GM12872 (cell line): ENCODE data around the gene SRSF1.

Source experiments
- CTCF ChIP-seq: IDR thresholded peaks from 3 replicates; pipeline ENCODE4 v1.5.1; 2011; ENCODE audit warnings: low read depth, mild to moderate bottlenecking, low read length, moderate library complexity; ENCODE audit not compliant: insufficient read depth

SRSF1 gene

GRCh38 chr17:57986841-57987580, 20.0 kb downstream of the SRSF1 start:
- TF ChIP-seq CTCF, result no peak

- no peak for TF ChIP-seq CTCF
Measured at GRCh38 chr17:57985675-57985974, 21.4 kb downstream of the SRSF1 start.

- TF ChIP-seq CTCF, result no peak
Measured at GRCh38 chr17:57984936-57985674, 21.9 kb downstream of the SRSF1 start.

- TF ChIP-seq CTCF, result no peak
Measured at GRCh38 chr17:57984261-57984890, 22.7 kb downstream of the SRSF1 start.

- no peak for TF ChIP-seq CTCF
Measured at GRCh38 chr17:57983446-57983845, 23.6 kb downstream of the SRSF1 start.

GRCh38 chr17:57982452-57983170, 24.4 kb downstream of the SRSF1 start:
- TF ChIP-seq CTCF, result no peak

GRCh38 chr17:57980522-57980921, 26.5 kb downstream of the SRSF1 start:
- TF ChIP-seq CTCF, result no peak
